ENCODE data around the gene HBD. TPM values are rescaled to one million over a fixed set of nuclear protein-coding genes. Genes with fewer than 3 reads are reported as not detected.

HBD gene
- polyA plus RNA-seq, 2 of the 4 experiments (the other 2 are of a cell fraction): not detected

- ATAC-seq: no peak
- H3K27ac ChIP-seq: peak overlapping the region; percentile 76 to 78
- TF ChIP-seq PHF8 (IDR thresholded peaks at IDR 0.05; ENCODE audit: borderline replicate concordance, low read depth): no peak
- no peak for TF ChIP-seq RFX5 (IDR thresholded peaks at IDR 0.05)
- TF ChIP-seq CBX8 (IDR thresholded peaks at IDR 0.05): no peak
- TF ChIP-seq CHD2 (IDR thresholded peaks at IDR 0.05; ENCODE audit: low read length, partially characterized antibody): no peak
- no peak for TF ChIP-seq TFCP2L1 (CRISPR knock-in tag; IDR thresholded peaks at IDR 0.05)
- peaks cover 18% of the 10 kb centered on the region for H3K4me1 ChIP-seq
- CTCF ChIA-PET: interaction anchor here (1.3 to 3.0 kb wide), 3 partner anchors 11 to 102 kb away, joined by 3 to 13 read pairs (median 5); no protein-coding TSS in a partner anchor
- FAIRE-seq: no peak
- H3K9me3 ChIP-seq: no peaks in the 10 kb centered on the region
- 92% methylated on average over 4 of the region's 4 CpGs for WGBS (ENCODE audit: missing lambda C conversion rate)
- no peak for DNase-seq (ENCODE audit: low read depth in 1 of 2, low spot score in 1 of 2)
- H3K4me3 ChIP-seq: no peak overlapping the region
- POLR2A ChIA-PET: no interaction called here
- H3K4me2 ChIP-seq: peak overlapping the region; percentile 57; the same call in 2 of the 3 replicates
Observed at GRCh38 chr11:5279471-5280090, 45.3 kb upstream of the HBD start.

GRCh38 chr11:5277807-5278382 lies 43.6 kb upstream of the HBD start:
- no peak for ATAC-seq
- WGBS (ENCODE audit: missing lambda C conversion rate): 94% methylated on average over 1 of the region's 1 CpG
- no peak for DNase-seq (ENCODE audit: low read depth in 1 of 2, low spot score in 1 of 2)
- Histone ChIP-seq H3K9me3 (no peaks in the 10 kb centered on the region), H3K4me3 (no peak overlapping the region), H3K4me1 (peaks cover 18% of the 10 kb centered on the region), H3K27ac (peak overlapping the region; percentile 57 to 78; a peak in 3 of 6 replicates), H3K4me2 (no peak overlapping the region)
- peak; percentile 67 for FAIRE-seq
- CTCF ChIA-PET: interaction anchor here (0.9 to 1.1 kb wide), 3 partner anchors 13 to 74 kb away, joined by 3 to 5 read pairs (median 3); no protein-coding TSS in a partner anchor
- TF ChIP-seq NPAS2 (CRISPR knock-in tag; IDR thresholded peaks at IDR 0.05; ENCODE audit: borderline replicate concordance) (no peak), BCL3 (IDR thresholded peaks at IDR 0.05) (no peak), REST (IDR thresholded peaks at IDR 0.05) (no peak), PBX3 (IDR thresholded peaks at IDR 0.05) (no peak), HDAC2 (IDR thresholded peaks at IDR 0.05) (no peak), ZNF302 (CRISPR knock-in tag; IDR thresholded peaks at IDR 0.05) (no peak), JUNB (IDR thresholded peaks at IDR 0.05) (no peak), USF2 (IDR thresholded peaks at IDR 0.05) (no peak), RFX5 (IDR thresholded peaks at IDR 0.05) (no peak), FOSL2 (IDR thresholded peaks at IDR 0.05) (no peak), FOSL2 (CRISPR knock-in tag; IDR thresholded peaks at IDR 0.05) (no peak), FOXS1 (CRISPR knock-in tag; IDR thresholded peaks at IDR 0.05) (no peak), HOXA7 (CRISPR knock-in tag; IDR thresholded peaks at IDR 0.05) (no peak), HMGXB4 (CRISPR knock-in tag; IDR thresholded peaks at IDR 0.05; ENCODE audit: borderline replicate concordance) (no peak), CBX2 (IDR thresholded peaks at IDR 0.05; ENCODE audit: borderline replicate concordance, low read depth) (no peak), MAFK (IDR thresholded peaks at IDR 0.05; ENCODE audit: partially characterized antibody) (no peak), KDM1A (IDR thresholded peaks at IDR 0.05; ENCODE audit: low read depth) (no peak), CHD2 (IDR thresholded peaks at IDR 0.05; ENCODE audit: low read length, partially characterized antibody) (no peak), SMC3 (IDR thresholded peaks at IDR 0.05) (no peak)
- POLR2A ChIA-PET: no interaction called here

Measured in A549 (cell line).